Panc1 (cell line): Measurements from ENCODE around the gene DNER. TPM values are rescaled to one million over a fixed set of nuclear protein-coding genes. Genes with fewer than 3 reads are reported as not detected.

Experiments
- ATAC-seq: fragments of 200-7000 bp; cut with Tn5 transposase; 2 replicates; pipeline ENCODE4 v1.9.1; 2020; ENCODE audit warnings: mild to moderate bottlenecking, moderate library complexity
- BruUV-seq: library from RNA; stranded (reverse); fragments of 400-500 nt; replicated peaks from 2 replicates; lab custom pipeline; 2021; lab: Mats Ljungman, UMichigan
- CTCF ChIA-PET: fragments of 300-600 bp; sonication (Branson Sonifier 250); formaldehyde crosslinking; loops from one replicate; lab custom pipeline; 2022; ENCODE audit warnings: antibody characterized with exemption; lab: Charles Lee
- POLR2A ChIA-PET: fragments of 300-600 bp; sonication (Branson Sonifier 250); formaldehyde crosslinking; loops from one replicate; lab custom pipeline; 2022; ENCODE audit warnings: antibody characterized with exemption; lab: Charles Lee
- DNase-seq: peaks from one replicate; pipeline ENCODE4 v3.0.0-alpha.2; 2010; ENCODE audit warnings: low read depth, low spot score
- H3K27ac ChIP-seq: 2 replicates; pipeline ENCODE4 v1.5.1; 2011; ENCODE audit warnings: mild to moderate bottlenecking, low read length, inconsistent platforms
- H3K27me3 ChIP-seq: fragments of 200-500 bp; sonication (Bioruptor generic); 2 replicates; pipeline ENCODE4 v1.6.0; 2014; ENCODE audit warnings: low read length, inconsistent platforms; ENCODE audit not compliant: control insufficient read depth, insufficient read depth
- H3K36me3 ChIP-seq: fragments of 200-500 bp; sonication (Bioruptor generic); 2 replicates; pipeline ENCODE4 v1.5.1; 2014; ENCODE audit warnings: inconsistent platforms, mild to moderate bottlenecking, low read length, moderate library complexity; ENCODE audit not compliant: control insufficient read depth, insufficient read depth
- H3K4me1 ChIP-seq: 2 replicates; pipeline ENCODE4 v1.5.1; 2011; ENCODE audit warnings: inconsistent platforms, mild to moderate bottlenecking, low read length, moderate library complexity; ENCODE audit not compliant: control insufficient read depth, insufficient read depth
- H3K4me3 ChIP-seq, 2 experiments: 2 replicates each; pipeline ENCODE4 v1.5.1; 2011 to 2012; ENCODE audit warnings: low read depth in 2 of 2, low read length in 2 of 2, mild to moderate bottlenecking in 2 of 2, inconsistent platforms in 1 of 2, moderate library complexity in 1 of 2
- H3K9me3 ChIP-seq: fragments of 200-500 bp; sonication (Bioruptor generic); 2 replicates; pipeline ENCODE4 v1.5.1; 2014; ENCODE audit warnings: low read depth, mild to moderate bottlenecking, inconsistent platforms, low read length, moderate library complexity; ENCODE audit not compliant: control insufficient read depth, insufficient read depth
- CTCF ChIP-seq: fragments of 450-650 bp; IDR thresholded peaks from 2 replicates; pipeline ENCODE4 v1.5.1; 2017; ENCODE audit warnings: mild to moderate bottlenecking
- POLR2AphosphoS5 ChIP-seq: IDR thresholded peaks from 2 replicates; pipeline ENCODE4 v1.6.1; 2012; ENCODE audit warnings: mild to moderate bottlenecking, low read depth, low read length, moderate library complexity
- REST ChIP-seq, 2 experiments: IDR thresholded peaks; 2 replicates each; pipeline ENCODE4 v1.6.1; 2011 to 2012; ENCODE audit warnings: low read depth in 2 of 2, control low read depth in 1 of 2, low read length in 1 of 2, mild to moderate bottlenecking in 1 of 2, moderate library complexity in 1 of 2; ENCODE audit not compliant: insufficient read depth in 1 of 2
- SIN3A ChIP-seq: IDR thresholded peaks from 2 replicates; pipeline ENCODE4 v1.6.1; 2012; ENCODE audit warnings: low read depth, mild to moderate bottlenecking, low read length, moderate library complexity, borderline replicate concordance; ENCODE audit not compliant: insufficient read depth
- TCF7L2 ChIP-seq: IDR thresholded peaks from 2 replicates; pipeline ENCODE4 v1.6.1; 2011; ENCODE audit warnings: mild to moderate bottlenecking, low read depth, low read length, inconsistent platforms
- in situ Hi-C: cut with HindIII; loops from 2 replicates; pipeline ENCODE4 v1.10.0; 2016; ENCODE audit warnings: low sequenced_read_pairs, low pct_unique_long_range_greater_than_20kb
- intact Hi-C: fragments of 100-400 bp; cut with micrococcal nuclease; formaldehyde crosslinking; loops from one replicate; pipeline ENCODE4 v1.10.0; 2022; ENCODE audit not compliant: unreplicated experiment
- total RNA-seq: library from RNA; stranded (reverse); gene quantifications from one replicate; pipeline ENCODE4 v1.2.1, GENCODE V29; 2021; ENCODE audit not compliant: unreplicated experiment

The DNER gene
- total RNA-seq, 1 experiment from 2014 or later, result 0.31 TPM

- TF ChIP-seq TCF7L2 (no peak), POLR2AphosphoS5 (no peak), SIN3A (no peak), REST (IDR thresholded peaks at IDR 0.05; ENCODE audit: insufficient read depth in 1 of 2, low read depth in 2 of 2, low read length in 1 of 2) (no peak), CTCF (no peak)
- H3K36me3 ChIP-seq, result no peaks in the 10 kb centered on the region
- H3K4me1 ChIP-seq, result no peaks in the 10 kb centered on the region
- DNase-seq (no peak), ATAC-seq (no peak)
- POLR2A ChIA-PET, result no interaction called here
- H3K4me3 ChIP-seq, result no peak overlapping the region
- H3K27me3 ChIP-seq, result no peaks in the 10 kb centered on the region
- in situ Hi-C loops (no loop called here), intact Hi-C loops (no loop called here)
- CTCF ChIA-PET, result no interaction called here
- no TSS peak for BruUV-seq
- H3K27ac ChIP-seq, result no peak overlapping the region
- H3K9me3 ChIP-seq, result no peaks in the 10 kb centered on the region
These were observed 171.0 kb downstream of the DNER start for GRCh38 chr2:229543176-229543873.

- DNase-seq (no peak), ATAC-seq (no peak)
- Histone ChIP-seq H3K4me1 (no peaks in the 10 kb centered on the region), H3K27ac (no peak overlapping the region), H3K36me3 (no peaks in the 10 kb centered on the region), H3K4me3 (no peak overlapping the region), H3K27me3 (no peaks in the 10 kb centered on the region), H3K9me3 (no peaks in the 10 kb centered on the region)
- intact Hi-C loops (no loop called here), in situ Hi-C loops (no loop called here)
- ChIA-PET CTCF (no interaction called here), POLR2A (no interaction called here)
- TF ChIP-seq TCF7L2 (no peak), CTCF (no peak), SIN3A (no peak), POLR2AphosphoS5 (no peak), REST (IDR thresholded peaks at IDR 0.05; ENCODE audit: insufficient read depth in 1 of 2, low read depth in 2 of 2, low read length in 1 of 2) (no peak)
- no TSS peak for BruUV-seq
These were observed 174.7 kb downstream of the DNER start for GRCh38 chr2:229539628-229540027.
